Activated CD4-positive, alpha-beta T cell treated with anti-CD3 and anti-CD28 coated beads for 36 hours (primary cell): ENCODE measurements around the gene CELF4. TPM values are rescaled to one million over a fixed set of nuclear protein-coding genes. Genes with fewer than 3 reads are reported as not detected.

ENCODE experiments used
- ATAC-seq: fragments of 200-7000 bp; cut with Tn5 transposase; one replicate; pipeline ENCODE4 v1.10.0; 2021; ENCODE audit warnings: mild to moderate bottlenecking, moderate library complexity
- CTCF ChIA-PET: fragments of 350-600 bp; sonication (Branson Sonifier 250); formaldehyde crosslinking; loops from one replicate; lab custom pipeline; 2021; ENCODE audit warnings: antibody characterized with exemption; lab: Charles Lee
- POLR2A ChIA-PET: fragments of 350-600 bp; sonication (Branson Sonifier 250); formaldehyde crosslinking; loops from one replicate; lab custom pipeline; 2021; ENCODE audit warnings: antibody characterized with exemption, inconsistent platforms; lab: Charles Lee
- DNase-seq: peaks from one replicate; pipeline ENCODE4 v3.0.0-alpha.2; 2020
- H3K27ac Mint-ChIP-seq: one replicate; pipeline ENCODE4 v1.8.0; 2021; ENCODE audit warnings: mixed read lengths
- H3K27me3 Mint-ChIP-seq: one replicate; pipeline ENCODE4 v1.8.0; 2021; ENCODE audit warnings: mixed read lengths
- H3K36me3 Mint-ChIP-seq: one replicate; pipeline ENCODE4 v1.8.0; 2021; ENCODE audit warnings: low read depth, mixed read lengths
- H3K4me1 Mint-ChIP-seq: one replicate; pipeline ENCODE4 v1.8.0; 2021; ENCODE audit warnings: mixed read lengths
- H3K4me3 Mint-ChIP-seq: one replicate; pipeline ENCODE4 v1.8.0; 2021; ENCODE audit warnings: mild to moderate bottlenecking, moderate library complexity, mixed read lengths
- H3K9me3 Mint-ChIP-seq: one replicate; pipeline ENCODE4 v1.8.0; 2021; ENCODE audit warnings: low read depth, mixed read lengths
- intact Hi-C, 2 experiments: fragments of 100-400 bp; cut with DNase I in 1 of 2; cut with micrococcal nuclease in 1 of 2; formaldehyde crosslinking; loops; one replicate each; pipeline versions ENCODE4 v1.14.2 to v1.15.1; 2022 to 2024; cut with DNase I, micrococcal nuclease
- total RNA-seq, 2 experiments: library from RNA; stranded (reverse); gene quantifications; one replicate each; pipeline ENCODE4 v1.2.3, GENCODE V29; 2021

CELF4 gene
- total RNA-seq, 2 experiments from 2014 or later: not detected

- intact Hi-C loops: no loop called here
- Mint-ChIP-seq H3K27ac (no peak overlapping the region), H3K4me1 (no peaks in the 10 kb centered on the region), H3K36me3 (no peaks in the 10 kb centered on the region), H3K27me3 (peaks cover 2% of the 10 kb centered on the region), H3K9me3 (no peaks in the 10 kb centered on the region), H3K4me3 (no peak overlapping the region)
- CTCF ChIA-PET: interaction anchor here (0.6 to 1.0 kb wide), 4 partner anchors 10 to 1442 kb away, joined by 3 to 4 read pairs (median 3); no protein-coding TSS in a partner anchor
- POLR2A ChIA-PET: no interaction called here
- DNase-seq (peak; percentile 46), ATAC-seq (peak; percentile 47)
Observed at GRCh38 chr18:37322492-37323035, 243.0 kb downstream of the CELF4 start.

- POLR2A ChIA-PET: no interaction called here
- CTCF ChIA-PET: interaction anchor here (0.6 kb wide), 2 partner anchors 115 to 1442 kb away, joined by 3 to 4 read pairs; no protein-coding TSS in a partner anchor
- intact Hi-C loops: no loop called here
Observed at GRCh38 chr18:37321582-37322491, 243.8 kb downstream of the CELF4 start.

DNA sequence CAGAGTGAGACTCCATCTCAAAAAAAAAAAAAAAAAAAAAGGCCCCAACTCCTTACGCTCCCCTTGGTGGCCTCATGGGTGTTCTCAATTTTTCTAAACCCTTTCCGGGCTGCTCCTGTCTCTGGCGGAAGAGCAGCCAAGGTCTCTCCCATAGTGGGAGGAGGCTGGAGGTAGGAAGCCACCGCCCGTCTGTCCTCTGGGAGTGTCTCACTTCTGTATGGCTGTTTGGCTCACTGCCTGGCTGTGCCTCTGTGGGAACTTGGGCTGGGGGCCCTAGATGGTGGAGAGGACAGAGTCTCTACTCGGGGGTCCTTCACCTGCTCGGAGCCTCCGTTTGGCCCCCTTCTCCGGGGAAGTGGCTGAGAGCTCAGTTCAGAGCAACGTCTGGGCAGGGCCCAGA is 245.3 kb downstream of the CELF4 start:
- H3K27me3 Mint-ChIP-seq: no peaks in the 10 kb centered on the region
- DNase-seq (no peak), ATAC-seq (no peak)
- no peak overlapping the region for H3K4me3 Mint-ChIP-seq
- intact Hi-C loops: no loop called here
- ChIA-PET CTCF (no interaction called here), POLR2A (no interaction called here)
- H3K9me3 Mint-ChIP-seq: no peaks in the 10 kb centered on the region
- no peak overlapping the region for H3K27ac Mint-ChIP-seq
- H3K4me1 Mint-ChIP-seq: no peaks in the 10 kb centered on the region
- no peaks in the 10 kb centered on the region for H3K36me3 Mint-ChIP-seq

More at GRCh38 chr18:37321582-37322491, 243.8 kb downstream of the CELF4 start:
- DNase-seq (no peak), ATAC-seq (no peak)
- H3K4me3 Mint-ChIP-seq: no peak overlapping the region
- no peak overlapping the region for H3K27ac Mint-ChIP-seq
- peaks cover 2% of the 10 kb centered on the region for H3K27me3 Mint-ChIP-seq
- no peaks in the 10 kb centered on the region for H3K36me3 Mint-ChIP-seq
- H3K4me1 Mint-ChIP-seq: no peaks in the 10 kb centered on the region
- H3K9me3 Mint-ChIP-seq: no peaks in the 10 kb centered on the region

- ATAC-seq (no peak), DNase-seq (no peak)
- H3K9me3 Mint-ChIP-seq: no peaks in the 10 kb centered on the region
- no peaks in the 10 kb centered on the region for H3K36me3 Mint-ChIP-seq
- ChIA-PET CTCF (interaction anchor here (0.6 kb wide), 1 partner anchor 702 kb away, joined by 3 read pairs; no protein-coding TSS in a partner anchor), POLR2A (interaction anchor here (0.6 kb wide), 1 partner anchor 352 kb away, joined by 3 read pairs; no protein-coding TSS in a partner anchor)
- no peaks in the 10 kb centered on the region for H3K27me3 Mint-ChIP-seq
- H3K4me3 Mint-ChIP-seq: no peak overlapping the region
- H3K27ac Mint-ChIP-seq: no peak overlapping the region
- intact Hi-C loops: no loop called here
- no peaks in the 10 kb centered on the region for H3K4me1 Mint-ChIP-seq
Observed at GRCh38 chr18:37318360-37319355, 246.9 kb downstream of the CELF4 start.

GRCh38 chr18:37317486-37317885 is 248.1 kb downstream of the CELF4 start:
- no peak overlapping the region for H3K27ac Mint-ChIP-seq
- intact Hi-C loops: no loop called here
- H3K27me3 Mint-ChIP-seq: no peaks in the 10 kb centered on the region
- CTCF ChIA-PET: no interaction called here
- no peak for DNase-seq
- H3K4me1 Mint-ChIP-seq: no peaks in the 10 kb centered on the region
- H3K4me3 Mint-ChIP-seq: no peak overlapping the region
- no peak for ATAC-seq
- no peaks in the 10 kb centered on the region for H3K9me3 Mint-ChIP-seq
- POLR2A ChIA-PET: no interaction called here
- no peaks in the 10 kb centered on the region for H3K36me3 Mint-ChIP-seq

DNA sequence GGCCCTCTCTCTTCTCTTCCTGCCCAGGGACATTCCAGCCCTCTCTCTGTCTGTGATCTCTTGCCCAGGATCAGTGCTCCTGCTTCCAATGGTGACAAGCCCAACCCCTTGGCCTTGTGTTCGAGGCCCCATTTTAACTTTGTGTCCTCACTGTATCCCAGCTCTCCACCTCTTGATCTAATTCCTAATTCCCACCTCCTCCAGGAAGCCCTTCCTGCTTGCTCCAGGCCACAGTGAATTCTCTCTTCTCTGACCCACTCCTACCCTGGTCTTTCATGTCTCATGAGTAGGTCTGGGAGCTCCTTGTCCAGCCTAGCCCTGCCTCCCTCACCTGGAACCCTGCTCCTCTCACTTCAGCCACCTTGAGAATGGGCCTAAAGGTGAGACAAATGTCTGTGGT is 249.1 kb downstream of the CELF4 start:
- ATAC-seq (no peak), DNase-seq (no peak)
- ChIA-PET CTCF (no interaction called here), POLR2A (no interaction called here)
- Mint-ChIP-seq H3K4me3 (no peak overlapping the region), H3K27ac (no peak overlapping the region), H3K9me3 (no peaks in the 10 kb centered on the region), H3K27me3 (no peaks in the 10 kb centered on the region), H3K36me3 (no peaks in the 10 kb centered on the region), H3K4me1 (no peaks in the 10 kb centered on the region)
- intact Hi-C loops: no loop called here

DNA sequence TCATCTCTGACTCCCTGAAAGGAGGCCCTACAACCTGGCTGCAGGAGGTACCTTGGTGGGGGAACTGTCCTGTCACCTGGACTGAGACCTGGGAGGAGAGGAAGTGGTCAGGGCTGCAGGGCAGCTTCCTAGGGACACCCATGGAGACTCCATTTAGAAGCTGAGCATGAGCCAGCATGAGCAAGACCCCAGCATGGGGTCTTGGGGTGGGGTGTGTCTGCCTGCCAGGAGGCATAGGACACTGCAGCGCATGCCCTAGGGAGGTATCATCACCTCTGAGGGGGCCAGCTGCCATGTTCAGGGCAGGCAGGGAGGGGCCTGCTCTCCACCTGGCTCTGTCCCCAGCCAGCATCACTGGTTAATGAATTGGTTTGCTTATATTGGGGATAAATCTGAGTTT is 249.7 kb downstream of the CELF4 start:
- no peaks in the 10 kb centered on the region for H3K27me3 Mint-ChIP-seq
- DNase-seq (no peak), ATAC-seq (no peak)
- no peak overlapping the region for H3K4me3 Mint-ChIP-seq
- no peak overlapping the region for H3K27ac Mint-ChIP-seq
- intact Hi-C loops: no loop called here
- H3K4me1 Mint-ChIP-seq: no peaks in the 10 kb centered on the region
- no peaks in the 10 kb centered on the region for H3K36me3 Mint-ChIP-seq
- ChIA-PET POLR2A (no interaction called here), CTCF (no interaction called here)
- no peaks in the 10 kb centered on the region for H3K9me3 Mint-ChIP-seq

DNA sequence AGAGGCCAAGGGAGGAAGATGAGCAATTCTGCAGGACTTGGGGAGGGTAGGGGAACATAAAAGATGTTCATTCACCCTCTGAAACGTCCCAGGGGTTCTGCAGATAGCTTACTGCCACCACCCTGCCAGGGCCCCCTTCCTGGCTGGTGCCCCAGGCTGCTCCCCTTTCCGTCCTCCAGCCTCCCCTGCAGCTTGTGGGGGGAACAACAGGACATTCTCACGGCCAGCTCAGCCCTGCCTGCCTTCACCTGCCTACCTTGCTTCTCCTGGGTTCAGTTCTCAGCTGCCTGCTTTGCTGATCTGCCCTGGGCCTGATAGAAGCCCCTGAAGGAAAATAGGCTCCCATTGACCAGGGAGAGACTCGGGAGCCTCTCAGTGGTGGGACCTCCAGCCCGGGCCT is 251.1 kb downstream of the CELF4 start:
- no peak overlapping the region for H3K27ac Mint-ChIP-seq
- no peaks in the 10 kb centered on the region for H3K4me1 Mint-ChIP-seq
- no peak for ATAC-seq
- no peak overlapping the region for H3K4me3 Mint-ChIP-seq
- H3K36me3 Mint-ChIP-seq: no peaks in the 10 kb centered on the region
- intact Hi-C loops: no loop called here
- POLR2A ChIA-PET: no interaction called here
- no peak for DNase-seq
- H3K9me3 Mint-ChIP-seq: no peaks in the 10 kb centered on the region
- CTCF ChIA-PET: interaction anchor here (0.6 kb wide), 1 partner anchor 372 kb away, joined by 5 read pairs; no protein-coding TSS in a partner anchor
- H3K27me3 Mint-ChIP-seq: no peaks in the 10 kb centered on the region

GRCh38 chr18:37313624-37314023 is 252.0 kb downstream of the CELF4 start:
- Mint-ChIP-seq H3K27ac (no peak overlapping the region), H3K9me3 (no peaks in the 10 kb centered on the region), H3K27me3 (no peaks in the 10 kb centered on the region), H3K36me3 (no peaks in the 10 kb centered on the region), H3K4me3 (no peak overlapping the region), H3K4me1 (no peaks in the 10 kb centered on the region)
- CTCF ChIA-PET: interaction anchor here (0.7 kb wide), 1 partner anchor 14 kb away, joined by 3 read pairs; no protein-coding TSS in a partner anchor
- POLR2A ChIA-PET: no interaction called here
- no peak for ATAC-seq
- intact Hi-C loops: no loop called here
- no peak for DNase-seq

DNA sequence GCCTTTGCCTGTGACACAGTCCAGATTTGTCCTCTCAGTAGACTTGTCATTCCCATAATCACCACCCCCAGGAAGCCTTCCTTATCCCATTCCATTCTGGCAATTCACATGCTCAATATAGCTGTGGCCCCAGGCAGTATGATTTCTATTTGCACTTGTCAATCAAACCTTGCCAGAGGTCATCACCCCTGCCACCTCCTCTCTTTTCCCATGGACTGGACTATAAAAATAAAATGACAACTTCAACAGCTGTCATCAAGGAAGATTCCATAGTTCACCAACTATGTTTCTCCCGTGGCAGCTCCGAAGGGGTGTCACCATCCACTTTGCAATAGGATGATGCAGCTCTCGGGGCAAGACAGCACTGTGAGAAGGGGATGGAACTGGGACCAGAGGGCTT is 255.7 kb downstream of the CELF4 start:
- H3K9me3 Mint-ChIP-seq: no peaks in the 10 kb centered on the region
- H3K36me3 Mint-ChIP-seq: no peaks in the 10 kb centered on the region
- ChIA-PET POLR2A (no interaction called here), CTCF (no interaction called here)
- H3K4me1 Mint-ChIP-seq: no peaks in the 10 kb centered on the region
- ATAC-seq (no peak), DNase-seq (no peak)
- H3K27me3 Mint-ChIP-seq: no peaks in the 10 kb centered on the region
- H3K4me3 Mint-ChIP-seq: no peak overlapping the region
- intact Hi-C loops: no loop called here
- no peak overlapping the region for H3K27ac Mint-ChIP-seq

DNA sequence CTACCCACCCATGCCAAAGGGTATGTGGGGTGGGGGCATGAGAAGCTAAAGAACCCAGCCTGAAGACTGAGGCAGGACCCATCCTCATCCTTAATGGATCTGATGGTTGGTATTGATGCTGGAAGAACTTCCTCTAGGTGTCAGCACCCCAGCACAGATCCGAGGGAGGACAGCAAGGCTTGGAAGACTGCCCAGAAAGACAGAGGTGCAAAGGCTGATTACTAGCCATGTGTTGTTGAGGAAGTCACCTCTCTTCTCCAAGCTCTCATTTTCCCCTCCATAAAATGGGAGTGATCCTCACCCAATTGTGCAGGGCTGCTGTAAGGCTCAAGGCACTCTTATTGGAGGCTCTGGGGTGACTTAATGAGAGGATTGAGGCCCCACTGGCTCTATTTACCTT is 256.5 kb downstream of the CELF4 start:
- Mint-ChIP-seq H3K4me1 (no peaks in the 10 kb centered on the region), H3K4me3 (no peak overlapping the region), H3K36me3 (no peaks in the 10 kb centered on the region), H3K27ac (no peak overlapping the region), H3K9me3 (no peaks in the 10 kb centered on the region), H3K27me3 (no peaks in the 10 kb centered on the region)
- ChIA-PET CTCF (no interaction called here), POLR2A (no interaction called here)
- DNase-seq (no peak), ATAC-seq (no peak)
- intact Hi-C loops: no loop called here
